ENCODE results near the gene INSYN2A. TPM values are rescaled to one million over a fixed set of nuclear protein-coding genes. Genes with fewer than 3 reads are reported as not detected.

The INSYN2A gene
- total and polyA plus RNA-seq, 2 experiments from 2014 or later: 0.43 to 0.54 TPM

DNA sequence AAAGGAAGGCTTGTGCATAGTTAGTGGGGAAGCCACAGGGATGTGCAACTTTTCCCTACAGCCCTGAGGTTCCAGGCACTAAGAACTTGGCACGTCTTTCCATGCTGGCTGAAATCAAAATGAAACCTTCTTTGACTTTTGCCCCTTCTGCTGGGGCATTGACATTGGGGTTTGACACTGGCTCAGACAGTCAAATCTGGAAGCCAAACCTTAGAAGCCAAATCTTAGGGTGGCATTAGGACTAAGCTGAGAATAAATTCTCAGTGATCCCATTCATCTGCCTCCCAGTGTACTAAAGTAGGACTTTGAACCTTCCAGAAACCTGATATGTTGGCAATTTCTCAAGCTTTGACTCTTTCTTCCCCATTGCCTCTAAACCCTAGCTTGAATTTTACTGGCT is 31.3 kb upstream of the INSYN2A start:
- Histone ChIP-seq H3K4me1 (ENCODE audit: insufficient read depth) (peaks cover 5% of the 10 kb centered on the region; the same call in 1 of the 2 replicates), H3K27me3 (replicated peaks; ENCODE audit: insufficient read depth) (no peaks in the 10 kb centered on the region), H2AFZ (no peak overlapping the region), H3K27ac (no peak overlapping the region), H3K9me3 (ENCODE audit: low read depth) (no peaks in the 10 kb centered on the region), H3K9me2 (ENCODE audit: insufficient read depth) (no peaks in the 10 kb centered on the region), H3K36me3 (ENCODE audit: low read depth) (no peaks in the 10 kb centered on the region), H3F3A (ENCODE audit: insufficient read depth) (no peaks in the 10 kb centered on the region), H3K79me2 (ENCODE audit: insufficient read depth) (no peaks in the 10 kb centered on the region), H3K9ac (no peak overlapping the region), H3K4me3 (no peak overlapping the region), H4K20me1 (ENCODE audit: insufficient read depth) (peaks cover 5% of the 10 kb centered on the region; the same call in 1 of the 2 replicates), H3K4me2 (ENCODE audit: unreplicated experiment) (no peak overlapping the region)
- DNase-seq: no peak
- no peak for TF ChIP-seq EZH2 (IDR thresholded peaks at IDR 0.05; ENCODE audit: insufficient read depth, poor library complexity, severe bottlenecking)
- TF ChIP-seq EZH2phosphoT487 (IDR thresholded peaks at IDR 0.05; ENCODE audit: insufficient read depth, low read depth): no peak
- WGBS, 2 experiments (ENCODE audit: low coverage in 1 of 2, low lambda C conversion rate in 2 of 2, missing lambda C conversion rate in 2 of 2): 84 to 95% methylated on average over 1 of the region's 1 CpG
- in situ Hi-C loops (cut with MboI): no loop called here

DNA sequence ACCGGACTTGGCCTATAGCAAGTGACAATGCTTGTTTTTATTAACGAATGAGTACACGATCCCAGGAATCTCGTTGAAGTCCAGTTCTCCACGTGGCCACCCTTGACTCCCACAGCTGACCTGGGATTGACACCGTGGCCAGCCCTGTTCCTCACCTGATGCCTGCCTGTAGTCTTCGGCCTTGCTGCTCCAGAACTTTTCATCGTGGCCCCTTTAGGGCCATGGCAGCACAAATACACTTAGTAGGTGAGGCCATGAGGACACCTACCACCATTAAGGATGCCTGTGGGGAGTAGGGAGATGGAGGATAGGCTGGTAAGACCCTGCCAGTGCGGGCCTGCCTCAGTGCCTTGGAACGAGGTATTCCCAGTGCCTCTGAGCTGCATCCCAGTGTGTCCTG is 30.6 kb upstream of the INSYN2A start:
- Histone ChIP-seq H3K36me3 (ENCODE audit: low read depth) (no peaks in the 10 kb centered on the region), H3K79me2 (ENCODE audit: insufficient read depth) (no peaks in the 10 kb centered on the region), H4K20me1 (ENCODE audit: insufficient read depth) (peaks cover 5% of the 10 kb centered on the region; the same call in 1 of the 2 replicates), H2AFZ (no peak overlapping the region), H3K27me3 (replicated peaks; ENCODE audit: insufficient read depth) (no peaks in the 10 kb centered on the region), H3K9ac (no peak overlapping the region), H3F3A (ENCODE audit: insufficient read depth) (no peaks in the 10 kb centered on the region), H3K9me2 (ENCODE audit: insufficient read depth) (no peaks in the 10 kb centered on the region), H3K27ac (no peak overlapping the region), H3K4me1 (ENCODE audit: insufficient read depth) (peaks cover 5% of the 10 kb centered on the region; the same call in 1 of the 2 replicates), H3K4me2 (ENCODE audit: unreplicated experiment) (no peak overlapping the region), H3K4me3 (no peak overlapping the region), H3K9me3 (ENCODE audit: low read depth) (no peaks in the 10 kb centered on the region)
- 94 to 95% methylated on average over 10 of the region's 10 CpGs for WGBS, 2 experiments (ENCODE audit: low coverage in 1 of 2, low lambda C conversion rate in 2 of 2, missing lambda C conversion rate in 2 of 2)
- no peak for TF ChIP-seq EZH2 (IDR thresholded peaks at IDR 0.05; ENCODE audit: insufficient read depth, poor library complexity, severe bottlenecking)
- TF ChIP-seq EZH2phosphoT487 (IDR thresholded peaks at IDR 0.05; ENCODE audit: insufficient read depth, low read depth): no peak
- DNase-seq: no peak
- in situ Hi-C loops (cut with MboI): no loop called here

DNA sequence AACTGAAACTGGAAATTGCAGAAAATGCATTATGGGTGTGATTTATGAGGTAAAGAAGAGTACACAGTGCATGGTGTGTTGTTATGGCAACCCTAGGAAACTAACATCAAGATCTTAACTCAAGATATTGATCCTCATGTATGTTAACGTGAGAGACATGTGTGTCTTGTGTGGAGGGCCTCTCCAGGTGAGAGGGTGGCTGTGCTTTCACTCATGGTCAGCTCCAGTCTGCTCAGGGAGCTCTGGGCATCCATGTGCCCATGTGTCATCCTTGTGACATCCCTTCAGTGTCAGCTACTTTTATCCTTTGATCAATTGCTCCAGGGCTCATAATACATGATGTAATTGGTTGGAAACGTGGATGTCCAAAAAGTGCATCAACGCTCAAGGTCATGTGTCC is 24.9 kb upstream of the INSYN2A start:
- Histone ChIP-seq H3K4me2 (ENCODE audit: unreplicated experiment) (no peak overlapping the region), H4K20me1 (ENCODE audit: insufficient read depth) (0 out of 2 replicates have a peak, but pooled peaks cover 5% of the 10 kb centered on the region), H3K79me2 (ENCODE audit: insufficient read depth) (no peaks in the 10 kb centered on the region), H3F3A (ENCODE audit: insufficient read depth) (no peaks in the 10 kb centered on the region), H2AFZ (no peak overlapping the region), H3K4me1 (ENCODE audit: insufficient read depth) (peaks cover 8% of the 10 kb centered on the region; the same call in 1 of the 2 replicates), H3K9me3 (ENCODE audit: low read depth) (no peaks in the 10 kb centered on the region), H3K4me3 (no peak overlapping the region), H3K9ac (no peak overlapping the region), H3K27me3 (replicated peaks; ENCODE audit: insufficient read depth) (no peaks in the 10 kb centered on the region), H3K36me3 (ENCODE audit: low read depth) (0 out of 2 replicates have a peak, but pooled peaks cover 3% of the 10 kb centered on the region), H3K27ac (no peak overlapping the region), H3K9me2 (ENCODE audit: insufficient read depth) (no peaks in the 10 kb centered on the region)
- WGBS, 2 experiments (ENCODE audit: low coverage in 1 of 2, low lambda C conversion rate in 2 of 2, missing lambda C conversion rate in 2 of 2): 63 to 65% methylated on average over 3 of the region's 3 CpGs
- TF ChIP-seq EZH2 (IDR thresholded peaks at IDR 0.05; ENCODE audit: insufficient read depth, poor library complexity, severe bottlenecking): no peak
- no peak for TF ChIP-seq EZH2phosphoT487 (IDR thresholded peaks at IDR 0.05; ENCODE audit: insufficient read depth, low read depth)
- DNase-seq: no peak
- in situ Hi-C loops (cut with MboI): no loop called here

GRCh38 chr10:127218658-127219057 is 22.3 kb upstream of the INSYN2A start:
- Histone ChIP-seq H3K4me3 (no peak overlapping the region), H3K27ac (no peak overlapping the region), H3F3A (ENCODE audit: insufficient read depth) (no peaks in the 10 kb centered on the region), H3K9ac (no peak overlapping the region), H3K4me1 (ENCODE audit: insufficient read depth) (peaks cover 8% of the 10 kb centered on the region; the same call in 1 of the 2 replicates), H3K4me2 (ENCODE audit: unreplicated experiment) (no peak overlapping the region), H2AFZ (no peak overlapping the region), H3K36me3 (ENCODE audit: low read depth) (0 out of 2 replicates have a peak, but pooled peaks cover 3% of the 10 kb centered on the region), H3K79me2 (ENCODE audit: insufficient read depth) (no peaks in the 10 kb centered on the region), H3K9me2 (ENCODE audit: insufficient read depth) (no peaks in the 10 kb centered on the region), H3K27me3 (replicated peaks; ENCODE audit: insufficient read depth) (no peaks in the 10 kb centered on the region), H4K20me1 (ENCODE audit: insufficient read depth) (0 out of 2 replicates have a peak, but pooled peaks cover 5% of the 10 kb centered on the region), H3K9me3 (ENCODE audit: low read depth) (no peaks in the 10 kb centered on the region)
- no peak for TF ChIP-seq EZH2phosphoT487 (IDR thresholded peaks at IDR 0.05; ENCODE audit: insufficient read depth, low read depth)
- no peak for TF ChIP-seq EZH2 (IDR thresholded peaks at IDR 0.05; ENCODE audit: insufficient read depth, poor library complexity, severe bottlenecking)
- in situ Hi-C loops (cut with MboI): no loop called here
- 92 to 93% methylated on average over 3 of the region's 3 CpGs for WGBS, 2 experiments (ENCODE audit: low coverage in 1 of 2, low lambda C conversion rate in 2 of 2, missing lambda C conversion rate in 2 of 2)
- no peak for DNase-seq
